Stimulated activated CD8-positive, alpha-beta memory T cell treated with anti-CD3 and anti-CD28 coated beads, Interleukin-15, amount 100 ng/mL, for 24 hours (primary cell): ENCODE results near the gene SPECC1L.
"Not testable (repeated sequence)": the region's sequence is repeated elsewhere in the genome, so short reads cannot be mapped to it uniquely, and the experiment has no call there.

Experiments
- DNase-seq: peaks from one replicate; pipeline ENCODE4 v3.0.0-alpha.2; 2020; ENCODE audit warnings: low read depth

The SPECC1L gene

DNA sequence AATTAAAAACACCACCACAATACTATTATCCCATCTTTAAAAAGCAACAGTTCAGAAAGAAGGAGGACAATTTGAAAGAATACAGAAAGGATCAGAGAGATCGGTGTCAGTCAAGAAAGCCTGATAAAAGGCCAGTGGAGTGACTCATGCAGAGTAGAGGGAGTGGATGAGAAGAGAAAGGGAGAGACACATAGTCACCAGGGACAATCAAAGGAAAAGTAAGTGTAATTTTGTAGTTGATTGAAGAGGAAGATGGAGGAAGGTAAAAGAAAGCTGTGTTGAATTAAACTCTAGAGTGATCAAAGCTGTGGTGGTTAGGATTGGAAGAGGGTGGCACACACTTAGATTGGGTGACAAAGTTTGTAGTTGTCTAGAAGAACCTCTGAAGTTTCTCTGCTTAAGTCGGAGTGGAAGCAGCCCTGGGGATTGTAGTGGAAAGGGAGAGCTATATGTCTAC is 14.1 kb downstream of the SPECC1L start:
- no peak for DNase-seq

DNA sequence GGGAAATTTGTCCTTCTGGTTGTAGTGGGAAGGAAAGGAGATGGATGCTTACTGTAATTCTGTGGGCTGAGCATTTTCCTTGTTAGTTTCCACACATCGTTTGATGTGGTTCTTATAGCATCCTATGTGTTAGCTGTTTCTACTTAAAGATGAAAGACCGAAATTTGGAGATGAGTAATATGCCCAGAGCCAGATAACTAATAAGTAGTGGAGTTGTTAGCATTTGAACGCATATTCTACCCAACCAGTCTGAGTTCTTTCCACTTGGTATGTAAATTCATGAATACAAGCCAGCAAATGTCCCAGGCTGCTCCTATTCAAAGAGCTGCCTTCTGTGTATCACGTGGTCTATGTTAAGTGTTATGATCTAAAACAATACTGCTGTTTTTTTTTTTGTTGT is 14.6 kb downstream of the SPECC1L start:
- DNase-seq: no peak

DNA sequence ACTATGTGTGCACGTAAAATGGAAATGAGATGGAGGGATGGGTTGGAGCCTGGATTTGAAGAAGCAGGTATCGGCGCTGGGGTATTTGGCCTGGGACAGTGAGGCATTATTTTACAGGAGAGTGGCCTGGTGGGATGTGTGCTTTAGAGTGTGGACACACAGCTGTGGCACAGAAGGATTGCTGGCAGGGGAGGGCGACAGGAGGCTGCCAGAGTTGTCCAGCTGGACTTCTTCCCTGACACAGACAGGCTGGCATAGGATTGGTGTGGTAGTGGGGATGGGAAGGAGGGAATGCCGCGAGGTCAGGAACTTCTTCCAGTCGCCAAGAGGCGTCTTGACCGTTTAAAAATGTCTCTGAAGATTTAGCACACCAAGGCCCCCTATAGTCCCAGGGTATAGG is 16.6 kb downstream of the SPECC1L start:
- DNase-seq: not testable (repeated sequence)

DNA sequence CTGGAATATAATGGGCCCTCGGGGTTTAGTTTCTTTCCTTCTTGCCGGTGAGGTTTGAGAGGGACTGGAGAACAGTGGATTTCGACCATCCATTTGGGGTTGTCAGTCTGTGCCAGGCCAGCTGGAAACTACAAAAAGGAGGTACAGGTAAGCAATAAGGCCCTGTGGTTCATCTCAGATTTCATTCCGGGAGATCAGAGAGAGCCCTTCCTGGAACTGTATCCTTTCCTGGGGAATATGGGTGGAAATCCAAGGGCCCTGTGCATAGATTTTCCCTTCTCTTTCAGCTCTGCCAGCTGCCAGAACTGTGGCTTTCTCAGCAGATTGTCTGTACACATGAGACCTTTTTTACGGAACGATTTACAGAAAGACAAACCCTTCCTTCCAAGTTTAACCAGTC is 17.2 kb downstream of the SPECC1L start:
- DNase-seq: not testable (repeated sequence)

DNA sequence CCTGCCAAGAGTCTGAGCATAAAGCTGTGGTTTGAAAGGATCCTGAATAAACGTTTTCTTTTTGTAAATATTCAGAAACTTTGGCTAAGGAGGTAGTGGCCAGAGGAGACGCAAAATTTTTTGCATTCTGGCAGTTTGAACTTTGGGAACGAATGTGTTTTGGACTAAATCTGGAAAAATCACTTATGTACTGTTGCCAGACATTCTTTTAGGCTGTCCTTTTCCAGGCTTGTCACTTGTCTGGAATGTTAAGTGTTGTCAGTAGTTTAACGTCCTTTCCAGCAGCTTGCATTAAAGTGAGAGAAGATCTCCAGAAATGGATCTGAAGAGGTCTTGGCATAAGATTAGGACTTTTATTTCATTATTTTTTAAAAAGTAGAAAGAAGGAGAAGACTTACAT is 18.5 kb downstream of the SPECC1L start:
- no peak for DNase-seq

DNA sequence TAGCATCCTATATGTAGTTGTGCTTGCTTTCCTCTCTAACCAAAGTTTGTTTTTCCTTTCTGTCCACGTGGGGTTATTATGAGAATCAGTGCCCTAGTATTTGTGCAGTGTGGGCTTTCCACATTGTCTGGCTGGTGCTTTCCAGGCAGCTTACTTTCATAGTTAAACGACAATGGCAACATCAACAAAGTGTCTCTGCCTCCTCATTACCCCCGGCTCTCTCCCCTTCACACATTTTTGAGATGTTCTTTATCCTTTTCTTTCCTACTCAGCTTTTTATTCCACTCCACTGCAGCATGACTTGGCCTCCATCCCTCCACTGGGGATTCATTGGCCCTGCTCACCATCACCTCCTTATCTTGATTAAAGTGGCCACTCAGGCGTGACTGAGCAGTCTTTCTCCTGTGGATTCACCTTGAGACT is 19.1 kb downstream of the SPECC1L start:
- DNase-seq: no peak

DNA sequence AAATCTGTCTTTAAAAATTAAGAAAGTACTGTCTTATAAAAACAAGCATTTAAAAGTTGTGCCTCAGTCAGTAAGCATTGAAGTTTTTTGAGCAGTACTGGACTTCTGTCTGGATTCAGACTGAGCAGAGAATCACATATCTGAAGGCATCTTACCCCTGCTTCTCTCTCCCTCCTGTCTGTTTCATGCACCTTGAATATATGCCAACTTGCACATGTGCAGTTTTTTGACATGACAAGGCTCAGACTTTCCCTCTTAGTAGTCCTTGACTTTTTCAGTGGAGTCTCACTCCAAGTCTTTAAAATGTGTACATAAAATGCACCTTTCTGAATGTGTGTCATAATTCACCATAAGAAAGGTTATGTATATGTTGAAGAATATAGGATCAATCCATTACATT is 19.8 kb downstream of the SPECC1L start:
- DNase-seq: no peak

DNA sequence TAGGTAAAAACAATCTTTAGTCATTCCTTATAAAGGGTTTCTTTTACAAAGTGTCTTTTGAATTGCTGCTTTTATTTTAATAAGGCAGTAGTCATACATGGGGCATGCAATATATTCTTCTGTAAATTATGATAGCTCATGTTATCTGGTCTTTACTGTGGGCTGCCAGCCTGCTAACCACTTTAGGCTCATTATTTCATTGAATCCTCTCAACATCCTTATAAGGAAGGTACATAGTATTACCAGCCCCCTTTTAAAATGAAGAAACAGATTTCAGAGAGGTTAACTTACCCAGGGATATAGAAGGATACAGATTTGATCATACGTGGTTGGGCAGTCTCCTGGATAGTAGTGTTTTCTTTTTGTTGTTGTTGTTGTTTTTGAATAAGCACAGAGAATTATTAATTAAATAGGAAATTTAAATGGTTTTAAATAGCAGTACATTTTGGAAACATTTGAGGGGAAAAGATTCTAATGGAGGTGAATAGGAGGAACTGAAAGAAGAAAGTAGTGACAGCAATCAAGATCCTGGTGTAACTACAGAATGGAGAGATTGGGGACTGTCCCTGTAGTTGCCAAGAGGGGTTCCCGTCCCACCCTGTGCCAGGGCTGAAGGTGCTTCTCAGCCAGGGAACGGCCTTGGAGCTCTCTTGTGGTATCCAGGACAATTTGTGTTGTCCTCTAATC is 21.0 kb downstream of the SPECC1L start:
- no peak for DNase-seq

DNA sequence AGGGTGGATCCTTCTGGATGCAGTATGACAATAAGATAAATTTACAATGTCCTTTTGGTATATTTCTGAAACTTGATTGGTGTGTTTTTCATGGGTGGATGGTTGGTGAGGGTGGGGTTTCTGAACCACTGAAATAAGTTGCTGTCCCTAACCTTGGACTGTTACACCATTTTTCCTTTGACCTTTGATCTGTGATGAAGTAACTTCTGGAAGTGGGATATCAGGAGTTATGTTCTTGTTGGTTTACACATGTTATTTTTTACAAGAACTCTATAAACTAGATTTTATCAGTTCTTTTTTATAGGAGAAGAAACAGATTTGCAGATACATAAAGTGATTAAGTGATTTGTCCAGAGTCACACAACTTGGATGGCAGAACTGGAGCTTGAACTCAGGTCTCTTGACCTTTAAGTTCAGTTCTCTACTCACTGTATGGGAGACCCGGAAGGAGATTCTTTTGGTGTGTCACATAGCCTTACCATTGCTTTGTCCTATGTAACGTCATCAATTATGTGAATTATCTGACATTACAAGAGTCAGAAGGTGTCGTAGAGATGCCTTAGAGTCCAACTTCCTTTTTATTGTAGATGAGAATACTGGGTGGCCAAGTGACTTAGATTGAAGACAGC is 21.7 kb downstream of the SPECC1L start:
- DNase-seq: not testable (repeated sequence)

DNA sequence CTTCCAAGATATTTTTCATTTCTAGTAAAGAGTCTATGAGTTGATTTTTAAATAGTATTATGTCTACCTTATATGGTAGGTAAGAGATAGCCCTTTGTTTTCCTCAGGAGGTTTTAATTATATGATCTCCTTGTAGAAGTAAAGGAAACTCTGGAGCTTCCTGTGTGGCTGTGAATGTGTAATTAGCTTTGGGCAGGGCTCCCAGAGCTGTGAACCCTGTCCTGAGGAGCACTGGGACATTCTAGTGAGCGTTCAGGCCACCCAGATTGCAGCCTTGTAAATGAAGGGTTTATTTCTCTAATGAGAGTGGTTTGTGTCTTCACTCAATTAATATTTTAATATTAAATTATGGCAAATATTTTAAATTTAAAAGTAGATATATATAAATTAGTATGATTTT is 24.3 kb downstream of the SPECC1L start:
- DNase-seq: not testable (repeated sequence)

DNA sequence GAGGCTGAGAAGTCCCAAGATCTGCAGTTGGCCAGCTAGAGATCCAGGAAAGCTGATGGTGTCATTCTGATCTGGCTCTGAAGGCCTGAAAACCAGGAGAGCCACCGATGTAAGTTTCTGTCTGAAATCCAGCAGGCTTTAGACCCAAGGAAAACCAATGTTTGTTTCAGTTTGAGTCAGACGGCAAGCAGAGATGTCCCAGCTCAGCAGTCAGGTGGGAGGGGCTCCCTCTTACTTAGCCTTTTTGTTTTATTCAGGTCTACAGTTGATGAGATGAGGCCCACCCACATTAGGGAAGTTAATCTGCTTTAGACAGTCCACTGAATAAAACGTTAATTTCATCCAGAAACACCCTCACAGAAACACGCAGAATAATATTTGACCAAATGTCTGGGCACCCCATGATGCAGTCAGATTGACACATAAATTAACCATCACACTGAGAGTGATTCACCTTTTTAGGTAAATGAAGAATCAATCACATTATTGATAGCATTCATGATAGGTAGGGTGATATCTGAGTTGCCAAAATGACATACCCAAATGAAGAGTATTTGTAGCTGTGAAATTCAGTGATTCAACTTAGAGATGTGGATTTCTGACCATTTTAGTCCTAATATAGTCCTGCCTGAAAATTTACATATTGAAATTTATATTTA is 28.0 kb downstream of the SPECC1L start:
- DNase-seq: not testable (repeated sequence)

DNA sequence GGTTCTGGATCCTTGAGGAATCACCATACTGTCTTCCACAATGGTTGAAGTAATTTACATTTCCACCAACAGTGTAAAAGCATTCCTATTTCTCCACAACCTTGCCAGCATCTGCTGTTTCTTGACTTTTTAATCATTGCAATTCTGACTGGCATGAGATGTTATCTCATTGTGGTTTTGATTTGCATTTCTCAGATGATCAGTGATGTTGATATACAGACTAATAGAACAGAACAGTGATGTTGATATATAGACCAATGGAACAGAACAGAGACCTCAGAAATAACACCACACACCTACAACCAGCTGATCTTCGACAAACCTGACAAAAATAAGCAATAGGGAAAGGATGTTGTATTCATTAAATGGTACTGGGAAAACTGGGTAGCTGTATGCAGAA is 29.9 kb downstream of the SPECC1L start:
- not testable (repeated sequence) for DNase-seq

DNA sequence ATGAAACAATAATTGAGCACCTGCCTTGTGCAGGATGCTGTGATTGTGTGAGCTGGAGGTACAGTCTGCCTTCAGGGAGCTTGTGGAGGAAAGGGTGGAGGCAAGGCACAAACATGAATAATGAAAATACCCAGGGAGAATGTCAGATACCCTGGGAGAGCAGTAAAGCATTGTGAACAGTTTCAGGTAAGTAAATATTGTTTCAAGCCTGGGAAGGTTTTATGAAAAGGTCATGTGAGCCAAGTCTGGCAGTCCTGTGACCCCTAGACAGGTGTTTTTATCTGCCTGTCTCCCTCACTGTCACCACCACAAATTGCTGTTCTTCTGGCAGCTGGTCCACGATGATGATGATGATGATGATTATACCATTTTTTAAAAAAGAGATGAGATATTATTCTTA is 32.0 kb downstream of the SPECC1L start:
- DNase-seq: no peak

DNA sequence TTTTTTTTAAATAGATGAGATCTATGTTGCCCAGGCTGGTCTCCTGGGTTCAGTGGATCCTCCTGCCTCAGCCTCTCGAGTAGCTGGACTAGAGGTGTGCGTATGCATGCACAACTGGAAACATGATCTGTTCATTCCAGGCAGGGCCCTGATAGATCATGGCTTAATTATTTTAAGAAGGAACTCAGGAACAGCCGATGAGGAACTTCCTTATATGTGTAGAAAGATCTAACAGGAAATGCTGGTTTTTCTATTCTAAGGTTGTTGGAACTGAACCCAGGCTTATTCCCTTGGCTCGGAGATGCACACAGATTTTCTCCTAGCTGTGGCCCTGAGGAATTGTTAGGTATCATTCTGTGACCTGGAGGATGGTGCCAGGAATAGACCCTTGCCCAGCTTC is 32.4 kb downstream of the SPECC1L start:
- no peak for DNase-seq

DNA sequence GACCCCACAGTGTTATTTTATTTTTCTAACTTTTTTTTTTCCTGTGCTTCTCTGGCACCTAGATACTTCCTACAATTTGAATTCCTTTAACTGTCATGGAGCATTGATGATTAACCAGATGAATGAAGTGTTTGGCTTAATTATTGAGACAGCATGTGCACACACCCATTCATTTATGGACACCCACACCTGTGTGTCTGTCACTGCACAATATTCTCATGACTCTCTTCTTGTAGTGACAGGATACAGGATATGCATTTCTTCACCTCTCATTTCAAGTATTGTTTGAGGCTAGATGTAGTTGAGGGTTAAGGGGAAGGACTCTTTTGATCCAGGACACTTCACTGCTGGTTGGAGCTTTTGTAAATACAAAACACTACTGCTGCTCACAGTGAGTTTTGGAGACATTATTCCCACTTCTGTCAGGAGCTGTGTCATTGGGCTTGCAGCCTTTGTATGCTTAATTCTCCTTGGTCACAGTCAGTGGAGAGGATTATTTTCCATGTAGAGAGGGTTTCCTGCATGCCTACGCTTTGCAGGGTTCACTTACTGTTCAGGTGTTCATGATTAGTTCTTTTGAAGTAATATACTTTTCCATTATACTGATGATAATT is 33.5 kb downstream of the SPECC1L start:
- DNase-seq: no peak

DNA sequence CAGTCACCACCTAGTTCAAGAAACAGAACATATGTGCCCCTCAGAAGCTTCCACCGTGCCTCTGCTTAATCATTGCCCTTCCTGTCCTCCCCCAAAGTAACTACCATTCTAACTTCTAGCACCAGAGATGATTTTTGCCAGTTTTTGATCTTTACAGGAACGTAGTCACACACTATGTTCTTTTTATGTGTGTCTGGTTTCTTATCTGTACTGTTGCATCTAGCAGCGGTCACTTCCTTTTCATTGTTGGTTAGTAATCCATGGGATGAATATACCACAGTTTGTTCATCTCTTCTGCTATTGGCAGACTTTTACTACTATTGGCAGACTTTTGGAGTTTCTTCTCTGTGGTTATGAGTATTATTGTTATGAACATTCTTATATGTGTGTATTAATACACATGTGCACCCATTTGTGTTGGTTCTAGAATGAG is 34.6 kb downstream of the SPECC1L start:
- DNase-seq: no peak

DNA sequence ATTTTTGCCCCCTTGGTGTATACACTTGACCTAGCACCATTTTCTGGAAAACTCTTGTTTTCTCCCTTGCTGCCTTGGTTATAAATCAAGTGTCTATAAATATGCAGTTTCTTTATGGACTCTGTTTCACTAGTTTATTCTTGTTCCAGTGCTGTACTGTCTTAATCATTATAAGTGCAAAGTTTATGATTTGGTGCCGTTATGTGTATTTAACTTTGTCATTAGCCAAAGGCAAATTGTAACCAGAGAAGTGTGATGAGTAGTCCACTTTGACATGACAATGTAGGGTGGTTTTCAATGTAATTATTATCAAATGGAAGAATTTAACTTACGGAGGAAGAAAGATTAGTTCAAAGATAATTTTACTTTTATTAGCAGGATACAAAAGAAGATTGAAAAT is 40.3 kb downstream of the SPECC1L start:
- no peak for DNase-seq

DNA sequence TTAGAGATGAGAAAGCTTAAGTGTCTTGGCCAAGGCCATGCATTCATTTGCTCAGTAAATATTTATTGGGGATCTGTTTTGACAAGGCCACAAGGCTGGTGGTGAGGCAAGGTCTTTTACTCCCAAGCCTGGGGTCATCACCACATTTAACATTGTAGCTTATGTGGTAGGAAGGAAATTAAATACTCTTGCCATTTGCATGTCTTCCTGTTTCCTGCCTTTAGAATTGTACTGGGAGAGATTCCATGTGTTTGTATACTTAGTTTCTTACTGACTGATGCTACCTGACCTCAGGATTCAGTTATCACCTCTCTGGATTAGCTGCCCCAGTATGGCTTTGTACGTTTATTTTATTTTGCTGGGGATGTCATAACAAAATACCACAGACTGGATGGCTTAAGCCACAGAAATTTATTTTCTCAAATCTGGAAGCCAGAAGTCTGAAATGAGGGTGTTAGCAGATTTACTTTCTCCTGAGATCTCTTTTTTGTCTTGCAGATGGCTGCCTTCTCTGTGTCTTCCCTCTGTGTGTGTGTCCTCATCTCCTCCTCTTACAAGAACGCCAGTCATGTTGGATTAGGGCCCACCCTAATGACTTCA is 44.8 kb downstream of the SPECC1L start:
- DNase-seq: no peak

DNA sequence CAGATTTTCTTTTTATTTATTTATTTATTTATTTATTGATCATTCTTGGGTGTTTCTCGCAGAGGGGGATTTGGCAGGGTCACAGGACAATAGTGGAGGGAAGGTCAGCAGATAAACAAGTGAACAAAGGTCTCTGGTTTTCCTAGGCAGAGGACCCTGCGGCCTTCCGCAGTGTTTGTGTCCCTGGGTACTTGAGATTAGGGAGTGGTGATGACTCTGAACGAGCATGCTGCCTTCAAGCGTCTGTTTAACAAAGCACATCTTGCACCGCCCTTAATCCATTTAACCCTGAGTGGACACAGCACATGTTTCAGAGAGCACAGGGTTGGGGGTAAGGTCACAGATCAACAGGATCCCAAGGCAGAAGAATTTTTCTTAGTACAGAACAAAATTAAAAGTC is 45.6 kb downstream of the SPECC1L start:
- DNase-seq: not testable (repeated sequence)

DNA sequence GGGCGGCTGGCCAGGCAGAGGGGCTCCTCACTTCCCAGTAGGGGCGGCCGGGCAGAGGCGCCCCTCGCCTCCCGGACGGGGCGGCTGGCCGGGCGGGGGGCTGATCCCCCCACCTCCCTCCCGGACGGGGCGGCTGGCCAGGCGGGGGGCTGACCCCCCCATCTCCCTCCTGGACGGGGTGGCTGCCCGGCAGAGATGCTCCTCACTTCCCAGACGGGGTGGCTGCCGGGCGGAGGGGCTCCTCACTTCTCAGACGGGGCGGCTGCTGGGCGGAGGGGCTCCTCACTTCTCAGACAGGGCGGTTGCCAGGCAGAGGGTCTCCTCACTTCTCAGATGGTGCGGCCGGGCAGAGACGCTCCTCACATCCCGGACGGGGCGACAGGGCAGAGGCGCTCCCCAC is 46.9 kb downstream of the SPECC1L start:
- not testable (repeated sequence) for DNase-seq

DNA sequence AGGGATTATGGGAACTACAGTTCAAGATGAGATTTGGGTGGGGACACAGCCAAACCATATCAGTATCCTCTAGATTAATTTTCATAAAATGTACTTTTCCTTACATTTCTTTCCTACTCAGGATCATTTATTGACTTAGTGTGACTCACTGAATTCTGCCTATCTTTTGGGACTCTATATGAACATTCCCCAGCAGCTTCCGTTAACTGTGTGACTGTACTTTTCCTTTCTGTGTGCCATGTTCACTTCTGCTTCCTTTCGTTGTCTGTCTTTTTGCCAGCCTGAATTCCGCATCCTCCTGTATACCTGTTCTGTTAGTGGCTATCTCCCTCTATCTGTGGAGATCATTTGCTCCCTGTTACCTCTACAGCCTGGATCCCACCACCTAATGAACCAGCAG is 48.8 kb downstream of the SPECC1L start:
- no peak for DNase-seq

DNA sequence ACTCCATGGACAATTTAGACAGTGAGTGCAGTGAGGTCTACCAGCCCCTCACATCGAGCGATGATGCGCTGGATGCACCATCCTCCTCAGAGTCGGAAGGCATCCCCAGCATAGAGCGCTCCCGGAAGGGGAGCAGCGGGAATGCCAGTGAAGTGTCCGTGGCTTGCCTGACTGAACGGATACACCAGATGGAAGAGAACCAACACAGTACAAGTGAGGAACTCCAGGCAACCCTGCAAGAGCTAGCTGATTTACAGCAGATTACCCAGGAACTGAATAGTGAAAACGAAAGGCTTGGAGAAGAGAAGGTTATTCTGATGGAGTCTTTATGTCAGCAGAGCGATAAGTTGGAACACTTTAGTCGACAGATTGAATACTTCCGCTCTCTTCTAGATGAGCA is 51.4 kb downstream of the SPECC1L start:
- no peak for DNase-seq
